ENCODE data around the gene UROD.

- no peak for TF ChIP-seq CTCF (IDR thresholded peaks at IDR 0.05; ENCODE audit: low read length)
- no peak for TF ChIP-seq EZH2phosphoT487 (IDR thresholded peaks at IDR 0.05; ENCODE audit: low read length)
Observed at GRCh38 chr1:44988531-44989156, 23.4 kb upstream of the UROD start.

Measured in MM.1S (cell line).